GM12873 (cell line): ENCODE results near the gene MARCHF6.

Experiments used
- CTCF ChIP-seq: IDR thresholded peaks from 2 replicates; pipeline ENCODE4 v1.5.1; 2012; ENCODE audit warnings: low read depth, mild to moderate bottlenecking, moderate library complexity, low read length, control low read depth; ENCODE audit not compliant: insufficient read depth; ENCODE audit errors: missing control alignments

MARCHF6 gene

DNA sequence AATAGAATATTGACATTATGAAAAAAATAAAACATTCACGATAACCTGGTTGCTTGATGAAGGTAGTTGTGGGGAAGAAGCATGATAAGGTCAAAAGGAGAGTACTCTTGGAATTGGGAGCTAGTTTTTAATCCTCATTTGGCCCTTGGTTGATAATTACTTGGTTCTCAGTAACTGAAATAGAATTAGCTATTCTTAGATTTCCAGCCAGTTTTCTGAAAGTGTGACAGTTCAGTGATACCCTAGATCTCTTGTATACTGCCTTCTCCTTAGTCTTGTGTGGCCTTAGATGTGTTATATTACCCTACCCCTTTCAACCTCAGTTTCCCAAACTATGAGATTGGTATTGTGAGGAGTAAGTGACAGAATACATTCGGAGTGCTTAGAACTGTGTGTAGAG lies 17.4 kb downstream of the MARCHF6 start:
- no peak for TF ChIP-seq CTCF

GRCh38 chr5:10372726-10373709 lies 19.5 kb downstream of the MARCHF6 start:
- TF ChIP-seq CTCF, result no peak

DNA sequence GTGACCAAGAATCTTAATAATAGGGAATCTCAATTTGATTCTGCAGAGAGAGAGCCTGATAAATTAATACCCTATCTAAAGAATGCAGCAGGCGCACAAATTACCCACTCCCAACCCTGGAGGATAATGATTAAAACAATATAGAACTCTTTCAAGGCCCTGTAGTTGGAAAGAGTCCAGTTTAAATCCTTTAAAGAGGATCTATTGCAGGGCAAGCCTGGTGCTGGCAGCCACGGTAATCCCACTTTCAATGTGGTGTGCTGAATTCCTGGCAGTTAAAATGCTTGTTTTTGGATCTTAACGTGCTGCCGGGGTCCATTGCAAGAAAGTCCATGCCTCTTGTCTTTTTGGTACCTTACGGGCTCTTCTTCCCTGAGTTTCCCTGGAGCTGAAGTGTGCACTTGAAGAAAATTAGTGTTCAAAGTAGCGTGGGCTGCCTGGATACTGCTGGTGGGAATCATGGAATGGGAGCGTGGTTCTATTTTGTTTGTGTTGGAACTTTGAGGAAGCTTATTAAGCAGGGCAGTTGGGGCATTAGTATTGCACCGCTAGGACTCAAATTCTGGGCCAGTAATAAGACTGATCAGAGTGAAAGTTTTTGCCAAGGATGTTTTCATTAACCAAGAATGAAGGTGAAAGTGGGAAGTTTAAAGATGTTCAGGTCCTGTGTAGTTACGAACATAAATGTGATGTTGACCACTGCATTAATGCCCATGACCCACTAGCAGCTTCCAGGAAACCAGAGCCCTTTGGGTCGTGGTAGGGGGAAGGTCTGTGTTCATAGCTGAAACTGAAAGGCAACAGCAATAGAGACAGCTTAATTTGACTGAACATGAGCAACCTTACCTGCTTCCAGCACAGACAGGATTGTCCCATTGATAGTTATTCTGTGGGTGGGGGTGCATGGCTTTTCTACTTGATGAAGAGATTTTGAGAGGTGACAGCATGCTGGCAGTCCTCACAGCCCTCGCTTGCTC lies 20.8 kb downstream of the MARCHF6 start:
- no peak for TF ChIP-seq CTCF

GRCh38 chr5:10376544-10376943 lies 23.0 kb downstream of the MARCHF6 start:
- no peak for TF ChIP-seq CTCF

DNA sequence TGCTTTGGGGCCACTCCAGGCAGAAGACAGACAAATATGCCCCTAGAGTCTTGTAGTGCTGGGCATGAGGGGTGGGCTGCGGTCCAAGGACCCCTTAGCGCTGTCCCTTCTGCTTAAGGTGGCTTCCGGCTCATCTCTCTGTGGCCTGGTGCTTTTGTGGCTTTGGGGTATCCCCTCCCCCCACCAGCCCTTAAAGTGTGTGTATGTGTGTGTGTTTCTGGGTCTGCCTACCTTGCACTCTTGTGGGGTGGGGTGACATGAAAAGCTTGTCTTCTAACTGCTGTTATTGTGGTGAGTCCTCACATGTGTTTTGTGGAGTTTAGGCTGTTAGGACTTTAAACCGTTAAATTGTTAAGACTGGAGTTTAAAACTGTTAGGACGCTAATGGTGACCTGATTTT lies 23.6 kb downstream of the MARCHF6 start:
- TF ChIP-seq CTCF, result no peak

DNA sequence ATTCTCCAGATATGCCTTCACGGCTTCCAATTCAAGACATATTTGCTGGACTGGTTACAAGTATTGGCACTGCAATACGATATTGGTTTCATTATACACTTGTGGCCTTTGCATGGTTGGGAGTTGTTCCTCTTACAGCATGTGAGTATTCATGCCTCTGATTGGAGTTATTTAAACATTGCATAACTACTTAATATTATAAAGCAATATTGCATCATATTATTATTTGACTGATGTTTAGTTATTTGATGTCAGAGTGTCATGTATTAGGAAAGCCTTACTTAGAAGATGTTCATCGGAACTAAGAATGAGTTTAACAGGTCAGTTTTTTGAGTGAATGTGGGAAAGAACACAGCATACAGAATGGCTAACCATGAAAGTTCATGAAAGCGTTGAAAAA lies 28.3 kb downstream of the MARCHF6 start:
- TF ChIP-seq CTCF, result no peak

DNA sequence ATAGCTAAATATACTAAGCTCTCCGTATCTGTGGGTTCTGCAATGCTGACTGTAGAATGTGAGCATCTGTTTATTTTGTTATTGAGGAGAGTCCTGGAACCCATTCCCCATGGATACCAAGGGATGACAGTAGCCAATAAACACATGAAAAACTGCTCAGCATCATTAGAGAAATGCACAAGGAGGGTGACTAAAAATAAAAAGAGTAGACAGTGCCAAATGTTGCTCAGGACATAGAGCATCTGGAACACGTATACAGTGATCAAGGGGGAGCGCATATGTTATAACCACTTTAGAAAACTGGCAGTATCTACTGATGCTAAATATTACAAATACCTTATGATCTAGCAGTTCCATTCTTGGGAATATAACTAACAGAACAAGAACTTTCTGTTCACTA lies 31.0 kb downstream of the MARCHF6 start:
- no peak for TF ChIP-seq CTCF
